ENCODE results near the gene OST4.

Gene OST4

GRCh38 chr2:27033253-27033852 lies 38.1 kb downstream of the OST4 start:
- Histone ChIP-seq H3K4ac (ENCODE audit: low read depth, low read length) (peak overlapping the region; percentile 49), H3K27me3 (ENCODE audit: insufficient read depth, low read length, poor library complexity) (no peaks in the 10 kb centered on the region), H3K79me1 (ENCODE audit: low read length) (peaks cover 12% of the 10 kb centered on the region), H2BK5ac (ENCODE audit: low read length) (no peak overlapping the region), H3K27ac (ENCODE audit: low read depth, low read length) (no peak overlapping the region), H3K36me3 (ENCODE audit: control insufficient read depth, insufficient read depth, low read length) (peaks cover 8% of the 10 kb centered on the region), H3K9ac (ENCODE audit: low read length) (peak overlapping the region; percentile 95), H2BK15ac (replicated peaks; ENCODE audit: low read depth) (no peak overlapping the region), H4K8ac (ENCODE audit: low read depth, low read length) (no peak overlapping the region), H3K56ac (ENCODE audit: low read length) (peak overlapping the region; percentile 96), H3K4me3 (ENCODE audit: low read length) (peak overlapping the region; percentile 87), H3K4me2 (ENCODE audit: low read length) (peak overlapping the region; percentile 81), H3K18ac (ENCODE audit: low read length) (peak overlapping the region; percentile 29), H2BK120ac (ENCODE audit: low read depth, low read length) (no peak overlapping the region), H3K79me2 (ENCODE audit: control insufficient read depth, insufficient read depth, low read length) (peaks cover 11% of the 10 kb centered on the region), H3K4me1 (ENCODE audit: control insufficient read depth, low read depth, low read length) (peaks cover 3% of the 10 kb centered on the region), H2AK5ac (ENCODE audit: low read length) (peak overlapping the region; percentile 9), H3K23ac (ENCODE audit: low read length) (no peak overlapping the region), H4K5ac (ENCODE audit: low read length) (no peak overlapping the region)
- no CpG with 5 or more reads among the region's 11 CpGs for WGBS (ENCODE audit: extremely low coverage, insufficient coverage, low lambda C conversion rate)
- DNase-seq = no peak

GRCh38 chr2:27032495-27033252 lies 38.8 kb downstream of the OST4 start, which contains the start of gene TMEM214:
Gene TMEM214, plus strand, starts transcription at chr2:27032965. Its CDS starts 51 bp downstream, at chr2:27033016.
- Histone ChIP-seq H2BK5ac (ENCODE audit: low read length) (no peak within 1 kb of the TSS), H3K23ac (ENCODE audit: low read length) (no peak within 1 kb of the TSS), H2BK120ac (ENCODE audit: low read depth, low read length) (no peak within 1 kb of the TSS), H2AK5ac (ENCODE audit: low read length) (peak within 1 kb of the TSS; percentile 9), H3K79me2 (ENCODE audit: control insufficient read depth, insufficient read depth, low read length) (peaks cover 11% of the 10 kb centered on the region), H3K18ac (ENCODE audit: low read length) (peak within 1 kb of the TSS; percentile 29), H3K4me3 (ENCODE audit: low read length) (peak within 1 kb of the TSS; percentile 93), H3K36me3 (ENCODE audit: control insufficient read depth, insufficient read depth, low read length) (peaks cover 6% of the 10 kb centered on the region), H3K27ac (ENCODE audit: low read depth, low read length) (no peak within 1 kb of the TSS), H3K4ac (ENCODE audit: low read depth, low read length) (peak within 1 kb of the TSS; percentile 49), H3K4me1 (ENCODE audit: control insufficient read depth, low read depth, low read length) (peaks cover 3% of the 10 kb centered on the region), H4K8ac (ENCODE audit: low read depth, low read length) (no peak within 1 kb of the TSS), H2BK15ac (replicated peaks; ENCODE audit: low read depth) (no peak within 1 kb of the TSS), H3K9ac (ENCODE audit: low read length) (peak within 1 kb of the TSS; percentile 95), H3K4me2 (ENCODE audit: low read length) (peak within 1 kb of the TSS; percentile 81), H3K27me3 (ENCODE audit: insufficient read depth, low read length, poor library complexity) (no peaks in the 10 kb centered on the region), H4K5ac (ENCODE audit: low read length) (no peak within 1 kb of the TSS), H3K56ac (ENCODE audit: low read length) (peak within 1 kb of the TSS; percentile 96), H3K79me1 (ENCODE audit: low read length) (peaks cover 12% of the 10 kb centered on the region)
- DNase-seq = peak; percentile 91
- no CpG with 5 or more reads among the region's 76 CpGs for WGBS (ENCODE audit: extremely low coverage, insufficient coverage, low lambda C conversion rate)

- peaks cover 2% of the 10 kb centered on the region for H3K4me1 ChIP-seq (ENCODE audit: control insufficient read depth, low read depth, low read length)
- no peak overlapping the region for H2BK120ac ChIP-seq (ENCODE audit: low read depth, low read length)
- no peak for DNase-seq
- no peak overlapping the region for H2AK5ac ChIP-seq (ENCODE audit: low read length)
- H3K36me3 ChIP-seq (ENCODE audit: control insufficient read depth, insufficient read depth, low read length) = no peaks in the 10 kb centered on the region
- H3K79me2 ChIP-seq (ENCODE audit: control insufficient read depth, insufficient read depth, low read length) = peaks cover 10% of the 10 kb centered on the region
- no peak overlapping the region for H3K23ac ChIP-seq (ENCODE audit: low read length)
- no peak overlapping the region for H3K4ac ChIP-seq (ENCODE audit: low read depth, low read length)
- peaks cover 9% of the 10 kb centered on the region for H3K79me1 ChIP-seq (ENCODE audit: low read length)
- H2BK15ac ChIP-seq (replicated peaks; ENCODE audit: low read depth) = no peak overlapping the region
- no peak overlapping the region for H3K9ac ChIP-seq (ENCODE audit: low read length)
- no peak overlapping the region for H3K18ac ChIP-seq (ENCODE audit: low read length)
- H3K4me3 ChIP-seq (ENCODE audit: low read length) = no peak overlapping the region
- no peaks in the 10 kb centered on the region for H3K27me3 ChIP-seq (ENCODE audit: insufficient read depth, low read length, poor library complexity)
- no peak overlapping the region for H3K4me2 ChIP-seq (ENCODE audit: low read length)
- H4K8ac ChIP-seq (ENCODE audit: low read depth, low read length) = no peak overlapping the region
- no peak overlapping the region for H3K56ac ChIP-seq (ENCODE audit: low read length)
- H3K27ac ChIP-seq (ENCODE audit: low read depth, low read length) = no peak overlapping the region
- H4K5ac ChIP-seq (ENCODE audit: low read length) = no peak overlapping the region
- H2BK5ac ChIP-seq (ENCODE audit: low read length) = no peak overlapping the region
- no CpG with 5 or more reads among the region's 2 CpGs for WGBS (ENCODE audit: extremely low coverage, insufficient coverage, low lambda C conversion rate)
These were observed 42.4 kb downstream of the OST4 start for GRCh38 chr2:27029051-27029450.

- DNase-seq = no peak
- no peak overlapping the region for H3K18ac ChIP-seq (ENCODE audit: low read length)
- H3K23ac ChIP-seq (ENCODE audit: low read length) = no peak overlapping the region
- H3K4me1 ChIP-seq (ENCODE audit: control insufficient read depth, low read depth, low read length) = no peaks in the 10 kb centered on the region
- no peaks in the 10 kb centered on the region for H3K79me2 ChIP-seq (ENCODE audit: control insufficient read depth, insufficient read depth, low read length)
- no peak overlapping the region for H4K8ac ChIP-seq (ENCODE audit: low read depth, low read length)
- no peak overlapping the region for H4K5ac ChIP-seq (ENCODE audit: low read length)
- no peak overlapping the region for H2BK5ac ChIP-seq (ENCODE audit: low read length)
- no peak overlapping the region for H2AK5ac ChIP-seq (ENCODE audit: low read length)
- no peak overlapping the region for H3K27ac ChIP-seq (ENCODE audit: low read depth, low read length)
- no peak overlapping the region for H3K56ac ChIP-seq (ENCODE audit: low read length)
- H3K4ac ChIP-seq (ENCODE audit: low read depth, low read length) = no peak overlapping the region
- no peaks in the 10 kb centered on the region for H3K27me3 ChIP-seq (ENCODE audit: insufficient read depth, low read length, poor library complexity)
- H3K4me2 ChIP-seq (ENCODE audit: low read length) = no peak overlapping the region
- no peak overlapping the region for H2BK120ac ChIP-seq (ENCODE audit: low read depth, low read length)
- no peak overlapping the region for H3K4me3 ChIP-seq (ENCODE audit: low read length)
- no peaks in the 10 kb centered on the region for H3K36me3 ChIP-seq (ENCODE audit: control insufficient read depth, insufficient read depth, low read length)
- H3K79me1 ChIP-seq (ENCODE audit: low read length) = peaks cover 2% of the 10 kb centered on the region
- WGBS (ENCODE audit: extremely low coverage, insufficient coverage, low lambda C conversion rate) = no CpG with 5 or more reads among the region's 10 CpGs
- H2BK15ac ChIP-seq (replicated peaks; ENCODE audit: low read depth) = no peak overlapping the region
- no peak overlapping the region for H3K9ac ChIP-seq (ENCODE audit: low read length)
These were observed 44.2 kb downstream of the OST4 start for GRCh38 chr2:27027211-27027651.

- no peaks in the 10 kb centered on the region for H3K36me3 ChIP-seq (ENCODE audit: control insufficient read depth, insufficient read depth, low read length)
- WGBS (ENCODE audit: extremely low coverage, insufficient coverage, low lambda C conversion rate) = no CpG with 5 or more reads among the region's 24 CpGs
- no peak overlapping the region for H2AK5ac ChIP-seq (ENCODE audit: low read length)
These were observed 45.3 kb downstream of the OST4 start for GRCh38 chr2:27025861-27026851.

More at GRCh38 chr2:27025861-27026851, 45.3 kb downstream of the OST4 start:
- Histone ChIP-seq H3K23ac (ENCODE audit: low read length) (no peak overlapping the region), H2BK5ac (ENCODE audit: low read length) (no peak overlapping the region), H3K4me3 (ENCODE audit: low read length) (no peak overlapping the region), H3K9ac (ENCODE audit: low read length) (no peak overlapping the region), H3K4me1 (ENCODE audit: control insufficient read depth, low read depth, low read length) (no peaks in the 10 kb centered on the region), H3K27ac (ENCODE audit: low read depth, low read length) (no peak overlapping the region), H3K56ac (ENCODE audit: low read length) (no peak overlapping the region), H2BK120ac (ENCODE audit: low read depth, low read length) (no peak overlapping the region), H3K4ac (ENCODE audit: low read depth, low read length) (no peak overlapping the region), H3K18ac (ENCODE audit: low read length) (no peak overlapping the region), H3K79me1 (ENCODE audit: low read length) (peaks cover 2% of the 10 kb centered on the region), H3K27me3 (ENCODE audit: insufficient read depth, low read length, poor library complexity) (no peaks in the 10 kb centered on the region), H2BK15ac (replicated peaks; ENCODE audit: low read depth) (no peak overlapping the region), H3K4me2 (ENCODE audit: low read length) (no peak overlapping the region), H4K8ac (ENCODE audit: low read depth, low read length) (no peak overlapping the region), H4K5ac (ENCODE audit: low read length) (no peak overlapping the region), H3K79me2 (ENCODE audit: control insufficient read depth, insufficient read depth, low read length) (no peaks in the 10 kb centered on the region)
- DNase-seq = no peak
